ENCODE results near the gene DGLUCY. TPM values are rescaled to one million over a fixed set of nuclear protein-coding genes. Genes with fewer than 3 reads are reported as not detected.

Gene DGLUCY
- total and polyA plus RNA-seq, 2 of the 8 experiments (the other 6 are each of a cell fraction or from before 2014, with no cell fraction given): 24.9 to 31.8 TPM

DNA sequence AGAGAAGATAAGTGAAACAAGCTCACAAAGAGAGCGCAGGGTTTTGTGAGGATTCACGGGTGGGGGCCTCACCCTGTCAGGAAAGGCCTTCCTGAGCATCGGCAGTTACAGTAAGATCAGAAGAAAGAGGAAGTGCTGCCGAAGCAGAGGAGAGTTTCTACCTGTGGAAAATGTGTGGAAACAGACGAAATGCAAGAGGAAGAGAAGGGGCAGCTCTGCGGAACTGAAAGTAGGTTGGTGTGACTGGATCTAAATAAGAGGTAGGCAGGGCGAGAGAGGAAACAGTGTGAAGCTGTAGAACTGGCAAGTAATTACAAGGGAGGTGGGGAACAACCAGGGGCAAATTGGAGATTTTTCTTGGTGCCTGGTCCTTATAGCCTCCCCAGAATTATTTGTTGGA lies 128.0 kb downstream of the DGLUCY start (continued):
- TF ChIP-seq, protein P1, sequence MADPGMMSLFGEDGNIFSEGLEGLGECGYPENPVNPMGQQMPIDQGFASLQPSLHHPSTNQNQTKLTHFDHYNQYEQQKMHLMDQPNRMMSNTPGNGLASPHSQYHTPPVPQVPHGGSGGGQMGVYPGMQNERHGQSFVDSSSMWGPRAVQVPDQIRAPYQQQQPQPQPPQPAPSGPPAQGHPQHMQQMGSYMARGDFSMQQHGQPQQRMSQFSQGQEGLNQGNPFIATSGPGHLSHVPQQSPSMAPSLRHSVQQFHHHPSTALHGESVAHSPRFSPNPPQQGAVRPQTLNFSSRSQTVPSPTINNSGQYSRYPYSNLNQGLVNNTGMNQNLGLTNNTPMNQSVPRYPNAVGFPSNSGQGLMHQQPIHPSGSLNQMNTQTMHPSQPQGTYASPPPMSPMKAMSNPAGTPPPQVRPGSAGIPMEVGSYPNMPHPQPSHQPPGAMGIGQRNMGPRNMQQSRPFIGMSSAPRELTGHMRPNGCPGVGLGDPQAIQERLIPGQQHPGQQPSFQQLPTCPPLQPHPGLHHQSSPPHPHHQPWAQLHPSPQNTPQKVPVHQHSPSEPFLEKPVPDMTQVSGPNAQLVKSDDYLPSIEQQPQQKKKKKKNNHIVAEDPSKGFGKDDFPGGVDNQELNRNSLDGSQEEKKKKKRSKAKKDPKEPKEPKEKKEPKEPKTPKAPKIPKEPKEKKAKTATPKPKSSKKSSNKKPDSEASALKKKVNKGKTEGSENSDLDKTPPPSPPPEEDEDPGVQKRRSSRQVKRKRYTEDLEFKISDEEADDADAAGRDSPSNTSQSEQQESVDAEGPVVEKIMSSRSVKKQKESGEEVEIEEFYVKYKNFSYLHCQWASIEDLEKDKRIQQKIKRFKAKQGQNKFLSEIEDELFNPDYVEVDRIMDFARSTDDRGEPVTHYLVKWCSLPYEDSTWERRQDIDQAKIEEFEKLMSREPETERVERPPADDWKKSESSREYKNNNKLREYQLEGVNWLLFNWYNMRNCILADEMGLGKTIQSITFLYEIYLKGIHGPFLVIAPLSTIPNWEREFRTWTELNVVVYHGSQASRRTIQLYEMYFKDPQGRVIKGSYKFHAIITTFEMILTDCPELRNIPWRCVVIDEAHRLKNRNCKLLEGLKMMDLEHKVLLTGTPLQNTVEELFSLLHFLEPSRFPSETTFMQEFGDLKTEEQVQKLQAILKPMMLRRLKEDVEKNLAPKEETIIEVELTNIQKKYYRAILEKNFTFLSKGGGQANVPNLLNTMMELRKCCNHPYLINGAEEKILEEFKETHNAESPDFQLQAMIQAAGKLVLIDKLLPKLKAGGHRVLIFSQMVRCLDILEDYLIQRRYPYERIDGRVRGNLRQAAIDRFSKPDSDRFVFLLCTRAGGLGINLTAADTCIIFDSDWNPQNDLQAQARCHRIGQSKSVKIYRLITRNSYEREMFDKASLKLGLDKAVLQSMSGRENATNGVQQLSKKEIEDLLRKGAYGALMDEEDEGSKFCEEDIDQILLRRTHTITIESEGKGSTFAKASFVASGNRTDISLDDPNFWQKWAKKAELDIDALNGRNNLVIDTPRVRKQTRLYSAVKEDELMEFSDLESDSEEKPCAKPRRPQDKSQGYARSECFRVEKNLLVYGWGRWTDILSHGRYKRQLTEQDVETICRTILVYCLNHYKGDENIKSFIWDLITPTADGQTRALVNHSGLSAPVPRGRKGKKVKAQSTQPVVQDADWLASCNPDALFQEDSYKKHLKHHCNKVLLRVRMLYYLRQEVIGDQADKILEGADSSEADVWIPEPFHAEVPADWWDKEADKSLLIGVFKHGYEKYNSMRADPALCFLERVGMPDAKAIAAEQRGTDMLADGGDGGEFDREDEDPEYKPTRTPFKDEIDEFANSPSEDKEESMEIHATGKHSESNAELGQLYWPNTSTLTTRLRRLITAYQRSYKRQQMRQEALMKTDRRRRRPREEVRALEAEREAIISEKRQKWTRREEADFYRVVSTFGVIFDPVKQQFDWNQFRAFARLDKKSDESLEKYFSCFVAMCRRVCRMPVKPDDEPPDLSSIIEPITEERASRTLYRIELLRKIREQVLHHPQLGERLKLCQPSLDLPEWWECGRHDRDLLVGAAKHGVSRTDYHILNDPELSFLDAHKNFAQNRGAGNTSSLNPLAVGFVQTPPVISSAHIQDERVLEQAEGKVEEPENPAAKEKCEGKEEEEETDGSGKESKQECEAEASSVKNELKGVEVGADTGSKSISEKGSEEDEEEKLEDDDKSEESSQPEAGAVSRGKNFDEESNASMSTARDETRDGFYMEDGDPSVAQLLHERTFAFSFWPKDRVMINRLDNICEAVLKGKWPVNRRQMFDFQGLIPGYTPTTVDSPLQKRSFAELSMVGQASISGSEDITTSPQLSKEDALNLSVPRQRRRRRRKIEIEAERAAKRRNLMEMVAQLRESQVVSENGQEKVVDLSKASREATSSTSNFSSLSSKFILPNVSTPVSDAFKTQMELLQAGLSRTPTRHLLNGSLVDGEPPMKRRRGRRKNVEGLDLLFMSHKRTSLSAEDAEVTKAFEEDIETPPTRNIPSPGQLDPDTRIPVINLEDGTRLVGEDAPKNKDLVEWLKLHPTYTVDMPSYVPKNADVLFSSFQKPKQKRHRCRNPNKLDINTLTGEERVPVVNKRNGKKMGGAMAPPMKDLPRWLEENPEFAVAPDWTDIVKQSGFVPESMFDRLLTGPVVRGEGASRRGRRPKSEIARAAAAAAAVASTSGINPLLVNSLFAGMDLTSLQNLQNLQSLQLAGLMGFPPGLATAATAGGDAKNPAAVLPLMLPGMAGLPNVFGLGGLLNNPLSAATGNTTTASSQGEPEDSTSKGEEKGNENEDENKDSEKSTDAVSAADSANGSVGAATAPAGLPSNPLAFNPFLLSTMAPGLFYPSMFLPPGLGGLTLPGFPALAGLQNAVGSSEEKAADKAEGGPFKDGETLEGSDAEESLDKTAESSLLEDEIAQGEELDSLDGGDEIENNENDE (IDR thresholded peaks at IDR 0.05; ENCODE audit: insufficient replicate concordance, low read length): no peak
- TF ChIP-seq EGR1 (IDR thresholded peaks at IDR 0.05; ENCODE audit: borderline replicate concordance, low read depth, low read length): no peak
